ENCODE data around the gene GUCY2D.

DNA sequence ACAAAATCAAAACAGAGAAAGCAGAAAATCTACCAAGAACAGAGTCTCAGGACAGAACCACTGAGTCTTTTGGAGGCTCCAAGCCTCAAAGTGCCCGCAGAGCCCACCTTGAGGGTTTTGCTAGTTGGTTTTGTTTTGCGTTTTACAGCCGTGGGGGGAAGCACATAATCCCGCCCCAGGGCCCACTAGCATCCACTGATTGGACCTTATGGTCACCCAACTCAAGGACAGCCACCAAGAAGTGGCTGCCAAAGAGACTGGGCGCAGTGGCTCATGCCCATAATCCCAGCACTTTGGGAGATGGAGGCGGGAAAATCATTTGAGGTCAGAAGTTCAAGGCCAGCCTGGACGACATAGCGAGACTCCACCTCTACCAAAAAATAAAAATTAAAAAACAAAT is 46.3 kb downstream of the GUCY2D start:
- TF ChIP-seq, protein P1, sequence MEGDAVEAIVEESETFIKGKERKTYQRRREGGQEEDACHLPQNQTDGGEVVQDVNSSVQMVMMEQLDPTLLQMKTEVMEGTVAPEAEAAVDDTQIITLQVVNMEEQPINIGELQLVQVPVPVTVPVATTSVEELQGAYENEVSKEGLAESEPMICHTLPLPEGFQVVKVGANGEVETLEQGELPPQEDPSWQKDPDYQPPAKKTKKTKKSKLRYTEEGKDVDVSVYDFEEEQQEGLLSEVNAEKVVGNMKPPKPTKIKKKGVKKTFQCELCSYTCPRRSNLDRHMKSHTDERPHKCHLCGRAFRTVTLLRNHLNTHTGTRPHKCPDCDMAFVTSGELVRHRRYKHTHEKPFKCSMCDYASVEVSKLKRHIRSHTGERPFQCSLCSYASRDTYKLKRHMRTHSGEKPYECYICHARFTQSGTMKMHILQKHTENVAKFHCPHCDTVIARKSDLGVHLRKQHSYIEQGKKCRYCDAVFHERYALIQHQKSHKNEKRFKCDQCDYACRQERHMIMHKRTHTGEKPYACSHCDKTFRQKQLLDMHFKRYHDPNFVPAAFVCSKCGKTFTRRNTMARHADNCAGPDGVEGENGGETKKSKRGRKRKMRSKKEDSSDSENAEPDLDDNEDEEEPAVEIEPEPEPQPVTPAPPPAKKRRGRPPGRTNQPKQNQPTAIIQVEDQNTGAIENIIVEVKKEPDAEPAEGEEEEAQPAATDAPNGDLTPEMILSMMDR (IDR thresholded peaks at IDR 0.05) = no peak
- TF ChIP-seq POLR2A (IDR thresholded peaks at IDR 0.05) = no peak

All from thyroid gland (tissue), 4 donors.